IPS-NIHi7 (cell line): Measurements from ENCODE around the gene SEC24B.
"Not testable (repeated sequence)": the region's sequence is repeated elsewhere in the genome, so short reads cannot be mapped to it uniquely, and the experiment has no call there.

ENCODE experiments used
- DNase-seq: peaks from one replicate; pipeline ENCODE4 v3.0.0; 2012; ENCODE audit warnings: mixed read lengths; ENCODE audit errors: extremely low spot score

Gene SEC24B

GRCh38 chr4:109432696-109433095 is 919 bp upstream of the SEC24B start:
- no peak for DNase-seq

DNA sequence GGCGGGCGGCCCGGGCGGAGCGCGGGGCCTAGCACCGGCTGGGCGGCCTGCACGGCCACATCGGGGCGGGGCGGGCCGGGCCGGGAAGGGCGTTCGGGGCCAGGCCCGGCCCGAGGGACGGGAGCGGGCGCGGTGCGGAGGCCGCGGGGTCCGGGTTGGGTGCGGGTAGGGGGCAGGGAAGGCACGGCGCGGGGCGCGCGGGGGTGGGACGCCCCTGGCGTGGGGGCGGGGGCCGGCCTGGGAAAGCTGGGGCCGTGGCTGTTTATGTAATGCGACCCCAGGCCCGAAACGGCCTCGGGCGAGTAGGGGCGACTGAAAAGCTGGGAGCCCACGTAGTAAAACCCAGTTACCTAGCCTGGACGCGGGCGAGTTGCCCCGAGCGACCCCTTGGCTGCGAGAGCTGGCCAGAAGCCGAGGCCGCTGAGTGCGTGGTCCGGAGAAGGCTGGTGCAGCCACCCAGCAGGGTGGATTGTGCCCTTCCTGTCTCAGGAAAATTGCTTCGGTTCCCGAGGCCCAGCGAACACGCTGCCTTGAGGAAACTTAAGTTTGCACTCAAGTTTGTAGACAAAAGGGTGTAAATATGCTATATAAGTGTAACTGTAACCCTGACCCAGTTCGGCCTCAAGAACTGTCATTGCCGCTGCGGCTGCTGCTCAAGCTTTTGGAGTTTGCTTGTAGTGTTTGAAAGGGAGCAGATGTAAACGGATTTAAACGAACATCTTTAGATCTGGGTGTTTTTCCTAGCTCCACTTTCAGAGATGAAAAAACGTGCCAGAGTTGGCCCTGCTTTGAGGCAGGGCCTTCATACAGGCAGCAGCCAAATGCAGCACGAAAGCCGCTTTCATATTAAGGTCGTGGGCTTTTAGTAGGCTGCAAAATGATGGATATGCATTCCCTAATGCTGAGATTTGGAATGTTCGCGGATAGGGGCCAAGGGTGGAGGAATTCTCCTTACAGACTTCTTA is 674 bp downstream of the SEC24B start:
- DNase-seq, result no peak

DNA sequence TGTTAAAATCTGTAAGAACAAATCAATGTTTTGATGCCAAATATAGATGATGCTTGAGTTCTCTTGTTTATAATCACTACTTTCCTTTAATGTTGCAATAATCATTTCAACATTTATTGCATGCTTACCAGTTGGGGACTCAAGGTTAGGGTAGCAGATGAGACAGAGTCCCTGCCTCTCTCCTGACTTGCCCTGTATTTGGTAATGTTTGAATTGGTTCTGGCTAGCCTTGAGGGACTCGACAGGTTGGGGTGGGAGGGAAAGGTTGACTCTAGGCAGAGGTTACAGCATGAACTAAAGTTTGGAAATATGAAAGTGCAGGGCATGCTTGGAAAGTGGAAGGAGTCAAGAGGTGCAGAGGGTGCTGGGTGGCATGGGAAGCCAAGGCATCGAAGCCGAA is 2.0 kb downstream of the SEC24B start:
- no peak for DNase-seq

GRCh38 chr4:109436504-109436903 is 2.9 kb downstream of the SEC24B start:
- no peak for DNase-seq

GRCh38 chr4:109440948-109441347 is 7.3 kb downstream of the SEC24B start:
- no peak for DNase-seq

- no peak for DNase-seq
Observed at GRCh38 chr4:109441862-109442458, 8.3 kb downstream of the SEC24B start.

GRCh38 chr4:109444182-109444844 is 10.7 kb downstream of the SEC24B start:
- DNase-seq, result no peak

GRCh38 chr4:109447278-109447677 is 13.7 kb downstream of the SEC24B start:
- no peak for DNase-seq

- no peak for DNase-seq
Observed at GRCh38 chr4:109451544-109452273, 18.1 kb downstream of the SEC24B start.

DNA sequence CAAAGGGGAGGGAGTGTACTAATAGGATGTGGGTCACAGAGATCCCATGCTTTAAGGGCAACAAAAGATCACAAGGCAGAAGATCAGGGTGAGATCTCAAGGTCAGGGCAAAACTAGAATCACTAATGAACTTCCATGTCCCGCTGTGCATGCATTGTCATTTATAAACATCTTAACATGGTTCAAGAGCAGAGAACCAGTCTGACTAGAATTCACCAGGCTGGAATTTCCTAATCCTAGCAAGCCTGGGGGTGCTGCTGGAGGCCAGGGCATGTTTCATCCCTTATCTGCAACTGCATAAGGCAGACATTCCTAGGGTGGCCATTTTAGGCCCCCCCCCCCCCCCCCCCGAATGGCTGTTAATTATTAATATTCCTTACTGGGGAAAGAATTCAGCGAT is 19.5 kb downstream of the SEC24B start:
- not testable (repeated sequence) for DNase-seq

- no peak for DNase-seq
Observed at GRCh38 chr4:109462297-109462696, 28.7 kb downstream of the SEC24B start.

GRCh38 chr4:109462802-109463201 is 29.2 kb downstream of the SEC24B start:
- no peak for DNase-seq

DNA sequence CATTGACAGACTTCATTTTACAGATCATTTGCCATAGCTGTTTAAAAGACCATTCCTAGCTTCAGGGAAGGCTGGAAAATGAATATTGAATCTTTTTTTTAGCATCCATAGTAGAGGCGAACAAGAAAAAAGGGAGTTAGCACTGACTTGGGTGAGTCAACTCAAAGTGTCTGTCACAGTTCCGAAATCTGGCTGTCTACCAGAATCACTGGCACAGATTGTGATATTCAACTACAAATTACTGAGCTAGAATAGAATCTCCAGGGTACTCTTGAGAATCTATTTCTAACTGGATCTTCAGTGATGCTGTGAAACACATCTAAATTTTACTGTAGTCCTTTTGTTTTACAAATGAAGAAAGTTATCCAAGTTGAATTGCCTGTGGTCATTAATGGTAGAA is 31.5 kb downstream of the SEC24B start:
- no peak for DNase-seq

- DNase-seq, result no peak
Observed at GRCh38 chr4:109469915-109470314, 36.3 kb downstream of the SEC24B start.

DNA sequence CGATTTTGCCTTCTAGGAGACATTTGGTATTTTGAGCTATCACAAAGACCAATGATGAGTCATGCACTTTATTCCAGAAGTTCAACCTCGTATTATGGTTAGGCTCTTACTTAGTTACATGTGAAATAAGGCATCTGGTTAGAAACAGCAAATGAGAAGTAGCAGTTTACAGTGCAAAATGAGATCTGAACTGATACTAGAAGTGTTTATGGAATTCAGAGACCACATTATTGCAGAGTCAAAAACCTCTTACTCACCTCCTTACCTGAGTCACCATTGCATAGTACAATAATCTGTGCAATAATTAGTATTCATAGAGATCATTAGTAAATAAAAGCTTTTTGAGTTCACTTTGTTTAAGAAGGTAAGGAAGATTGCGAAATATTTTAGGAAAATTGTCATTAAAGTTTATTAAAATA is 38.7 kb downstream of the SEC24B start:
- DNase-seq, result no peak

DNA sequence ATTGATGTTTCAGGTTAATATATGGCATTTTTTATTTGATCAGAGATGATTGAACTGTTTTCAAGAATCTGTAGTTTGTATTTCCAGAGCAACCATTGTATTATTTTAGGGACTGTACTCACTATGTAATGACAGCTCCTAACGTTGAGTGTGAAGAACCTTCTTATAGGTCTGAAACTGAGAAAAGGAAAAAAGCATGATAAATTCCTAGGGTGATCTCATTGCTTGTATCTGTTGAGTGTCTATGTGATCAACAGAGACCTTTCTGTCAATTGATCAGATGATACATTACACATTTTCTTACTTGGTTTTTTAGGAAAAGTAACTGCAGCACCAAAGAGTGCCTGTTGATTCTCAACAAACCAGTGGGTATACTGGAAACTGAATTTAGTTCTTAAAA is 40.2 kb downstream of the SEC24B start:
- no peak for DNase-seq

DNA sequence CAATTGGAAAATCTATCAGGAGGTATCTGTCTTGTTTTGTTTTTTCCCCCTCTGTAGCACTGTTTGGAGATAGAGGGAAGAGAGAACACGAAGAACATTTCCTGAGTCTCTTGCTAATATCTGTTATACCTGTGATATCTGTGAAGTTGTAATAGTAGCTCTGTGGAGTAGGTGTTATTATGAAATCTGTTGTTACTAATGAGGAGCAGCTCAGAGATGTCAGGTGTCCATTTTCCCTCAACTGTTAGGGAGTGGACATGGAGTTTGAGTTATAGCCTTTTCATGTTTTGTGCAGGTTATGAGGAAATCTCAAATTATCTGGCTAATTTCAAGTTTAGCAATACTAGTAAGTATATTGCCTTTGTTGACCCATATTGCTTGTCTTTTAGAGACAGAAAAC is 52.4 kb downstream of the SEC24B start:
- no peak for DNase-seq

GRCh38 chr4:109494563-109494962 is 60.9 kb downstream of the SEC24B start:
- DNase-seq, result no peak

GRCh38 chr4:109495514-109495913 is 61.9 kb downstream of the SEC24B start:
- no peak for DNase-seq

DNA sequence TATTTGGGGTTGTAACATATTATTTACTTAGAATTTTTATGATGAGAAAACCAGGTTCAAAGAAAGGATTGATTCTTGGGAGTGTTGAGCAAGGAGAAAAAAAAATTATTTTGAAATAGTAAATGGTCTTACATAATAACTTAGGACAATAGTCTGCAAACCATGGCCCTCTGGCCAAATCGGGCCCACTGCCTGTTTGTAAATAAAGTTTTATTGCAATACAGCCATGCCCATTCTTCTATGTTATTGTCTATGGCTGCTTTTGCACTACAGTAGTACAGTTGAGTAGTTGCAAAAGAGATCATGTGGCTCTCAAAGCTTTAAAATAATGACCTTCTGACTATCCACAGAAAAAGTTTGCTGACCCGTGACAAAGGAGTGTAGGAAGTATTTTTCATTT is 63.3 kb downstream of the SEC24B start:
- DNase-seq, result no peak

GRCh38 chr4:109497511-109497910 is 63.9 kb downstream of the SEC24B start:
- DNase-seq, result no peak

GRCh38 chr4:109499513-109499912 is 65.9 kb downstream of the SEC24B start:
- no peak for DNase-seq
